ENCODE data around the gene TTC39B.
A peak's percentile ranks its signal among the peaks of the same experiment; 100 is the strongest.
"Not testable (repeated sequence)": the region's sequence is repeated elsewhere in the genome, so short reads cannot be mapped to it uniquely, and the experiment has no call there.

Gene TTC39B

DNA sequence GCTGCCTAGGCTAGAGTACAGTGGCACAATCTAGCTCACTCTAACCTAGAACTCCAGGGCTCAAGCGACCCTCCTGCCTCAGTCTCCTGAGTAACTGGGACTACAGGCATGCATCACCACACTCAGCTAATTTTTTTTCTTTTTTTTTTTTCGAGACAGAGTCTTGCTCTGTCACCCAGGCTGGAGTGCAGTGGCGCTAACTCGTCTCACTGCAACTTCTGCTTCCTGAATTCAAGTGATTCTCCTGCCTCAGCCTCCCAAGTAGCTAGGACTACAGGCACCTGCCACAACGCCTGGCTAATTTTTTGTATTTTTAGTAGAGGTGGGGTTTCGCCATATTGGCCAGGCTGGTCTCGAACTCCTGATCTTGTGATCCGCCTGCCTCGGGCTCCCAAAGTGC lies 12.6 kb upstream of the TTC39B start:
- DNase-seq; H3K27ac Mint-ChIP-seq; ATAC-seq (replicated peaks); H3K4me1 Mint-ChIP-seq (ENCODE audit: low read depth in 2 of 2); H3K4me3 Mint-ChIP-seq; H3K9me3 Mint-ChIP-seq; H3K27me3 Mint-ChIP-seq; H3K36me3 Mint-ChIP-seq (ENCODE audit: insufficient read depth): not testable (repeated sequence)

GRCh38 chr9:15317836-15318235 lies 10.8 kb upstream of the TTC39B start:
- DNase-seq (no peak), ATAC-seq (replicated peaks) (no peak)
- Mint-ChIP-seq H3K4me1 (ENCODE audit: low read depth in 2 of 2) (no peaks in the 10 kb centered on the region), H3K27ac (peak overlapping the region in 1 of 2 donors; percentile 72), H3K27me3 (no peaks in the 10 kb centered on the region), H3K36me3 (ENCODE audit: insufficient read depth) (no peaks in the 10 kb centered on the region), H3K9me3 (no peaks in the 10 kb centered on the region), H3K4me3 (no peak overlapping the region)

- Mint-ChIP-seq H3K27me3 (no peaks in the 10 kb centered on the region), H3K27ac (peak overlapping the region in 1 of 2 donors; percentile 61), H3K4me1 (ENCODE audit: low read depth in 2 of 2) (peaks cover 11 to 21% of the 10 kb centered on the region in 2 donors), H3K36me3 (ENCODE audit: insufficient read depth) (peaks cover 3% of the 10 kb centered on the region), H3K9me3 (no peaks in the 10 kb centered on the region), H3K4me3 (no peak overlapping the region)
- DNase-seq (no peak), ATAC-seq (replicated peaks) (no peak)
Measured at GRCh38 chr9:15311607-15312006, 4.6 kb upstream of the TTC39B start.

- ATAC-seq (replicated peaks), result peak; percentile 40
- Mint-ChIP-seq H3K27ac (peak overlapping the region; percentile 13 to 74), H3K4me1 (ENCODE audit: low read depth in 2 of 2) (peaks cover 21 to 33% of the 10 kb centered on the region in 2 donors), H3K36me3 (ENCODE audit: insufficient read depth) (peaks cover 3% of the 10 kb centered on the region), H3K27me3 (no peaks in the 10 kb centered on the region), H3K4me3 (peak overlapping the region in 1 of 2 donors; percentile 23), H3K9me3 (no peaks in the 10 kb centered on the region)
- no peak for DNase-seq
Measured at GRCh38 chr9:15310107-15310850, 3.3 kb upstream of the TTC39B start.

DNA sequence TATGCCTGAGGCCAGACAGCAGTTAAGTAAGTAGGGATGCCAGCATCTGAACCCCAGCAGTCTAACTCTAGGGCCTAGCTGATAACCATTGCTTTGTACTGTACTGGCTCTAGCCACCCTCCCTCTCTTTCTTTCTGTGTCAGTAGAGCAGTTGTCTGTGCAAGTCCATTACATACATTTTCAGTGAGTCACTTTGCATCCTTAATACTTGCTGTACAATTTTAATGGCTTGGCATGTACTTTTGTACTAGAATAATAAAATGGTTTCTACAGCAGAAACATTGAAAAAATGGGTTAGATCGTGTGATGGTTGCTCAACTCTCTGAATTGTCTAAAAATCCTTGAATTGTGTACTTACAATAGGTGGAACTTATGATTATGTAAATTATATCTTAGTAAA lies 1.5 kb upstream of the TTC39B start:
- no peak for DNase-seq
- Mint-ChIP-seq H3K4me3 (peak overlapping the region; percentile 98 to 99), H3K27me3 (no peaks in the 10 kb centered on the region), H3K36me3 (ENCODE audit: insufficient read depth) (peaks cover 3% of the 10 kb centered on the region), H3K4me1 (ENCODE audit: low read depth in 2 of 2) (peaks cover 27 to 46% of the 10 kb centered on the region in 2 donors), H3K9me3 (no peaks in the 10 kb centered on the region), H3K27ac (peak overlapping the region; percentile 95 to 96)
- no peak for ATAC-seq (replicated peaks)

GRCh38 chr9:15307523-15307841 lies 466 bp upstream of the TTC39B start:
- Mint-ChIP-seq H3K9me3 (no peaks in the 10 kb centered on the region), H3K4me1 (ENCODE audit: low read depth in 2 of 2) (peaks cover 27 to 46% of the 10 kb centered on the region in 2 donors), H3K27me3 (no peaks in the 10 kb centered on the region), H3K27ac (peak overlapping the region; percentile 95 to 96), H3K4me3 (peak overlapping the region; percentile 98 to 99), H3K36me3 (ENCODE audit: insufficient read depth) (peaks cover 3% of the 10 kb centered on the region)
- DNase-seq, result no peak
- peak; percentile 2 for ATAC-seq (replicated peaks)

DNA sequence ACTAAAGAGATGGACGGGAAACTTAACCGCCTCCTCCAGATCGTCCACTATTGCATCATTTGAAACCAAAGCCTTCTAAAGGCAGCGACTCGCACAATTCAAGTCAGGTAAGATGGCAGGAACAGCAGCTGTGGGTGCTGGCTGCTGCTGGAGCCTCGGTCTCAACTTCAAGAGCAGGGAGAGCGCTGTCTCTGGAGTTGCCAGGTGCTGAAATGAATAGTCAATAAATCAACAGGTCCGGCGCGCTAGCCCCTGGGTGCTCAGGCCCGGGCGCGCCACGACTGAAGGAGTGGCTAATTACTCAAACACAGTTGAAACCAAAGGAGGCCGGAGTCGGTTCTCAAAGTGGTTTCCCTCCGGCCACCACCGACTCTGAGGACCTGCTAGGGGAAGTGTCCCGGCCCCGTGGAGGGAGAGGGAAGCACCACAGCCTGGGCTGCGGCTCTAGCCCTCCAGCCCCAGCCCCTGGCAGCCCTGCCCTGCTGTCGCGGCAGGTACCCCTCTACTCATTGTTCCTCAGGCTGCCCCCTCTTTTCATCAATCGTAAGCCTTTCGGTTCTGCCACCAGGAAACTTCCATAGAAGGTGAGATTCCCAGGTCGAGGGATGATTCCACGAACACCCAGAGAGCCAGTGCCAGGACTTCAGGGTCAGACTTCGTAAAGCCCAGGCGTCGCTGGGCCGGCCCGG lies 804 bp downstream of the TTC39B start:
- ATAC-seq (replicated peaks) (peak; percentile 51), DNase-seq (peak; percentile 21 to 36 (median 29))
- peaks cover 27 to 42% of the 10 kb centered on the region in 2 donors for H3K4me1 Mint-ChIP-seq (ENCODE audit: low read depth in 2 of 2)
- H3K27ac Mint-ChIP-seq, result peak overlapping the region; percentile 95 to 96
- peak overlapping the region; percentile 98 to 99 for H3K4me3 Mint-ChIP-seq
- H3K27me3 Mint-ChIP-seq, result no peaks in the 10 kb centered on the region
- H3K9me3 Mint-ChIP-seq, result no peaks in the 10 kb centered on the region
- peaks cover 3% of the 10 kb centered on the region for H3K36me3 Mint-ChIP-seq (ENCODE audit: insufficient read depth)

- Mint-ChIP-seq H3K4me1 (ENCODE audit: low read depth in 2 of 2) (peaks cover 28 to 43% of the 10 kb centered on the region in 2 donors), H3K4me3 (peak overlapping the region; percentile 98 to 99), H3K27ac (peak overlapping the region; percentile 95 to 96), H3K27me3 (no peaks in the 10 kb centered on the region), H3K9me3 (no peaks in the 10 kb centered on the region), H3K36me3 (ENCODE audit: insufficient read depth) (peaks cover 3% of the 10 kb centered on the region)
- ATAC-seq (replicated peaks) (no peak), DNase-seq (no peak)
Measured at GRCh38 chr9:15305470-15305869, 1.5 kb downstream of the TTC39B start.

DNA sequence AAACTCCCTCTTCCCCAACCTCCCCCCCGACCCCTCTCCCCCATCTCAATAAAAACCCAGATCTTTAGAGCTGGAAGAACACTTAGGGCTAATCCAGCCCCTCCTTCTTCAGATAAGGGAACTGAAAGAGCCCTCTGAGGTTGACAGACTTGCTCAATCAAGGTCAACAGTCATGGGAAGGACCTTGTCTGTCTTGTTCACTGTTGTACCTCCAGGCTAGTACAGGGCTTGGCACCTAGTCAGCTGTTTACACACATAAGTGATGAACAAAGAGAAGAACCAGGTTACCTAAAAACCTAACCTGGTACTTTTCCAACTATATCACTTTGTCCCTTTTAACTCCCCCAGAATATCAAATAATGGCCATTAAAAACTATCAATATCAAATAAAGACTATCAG lies 2.4 kb downstream of the TTC39B start:
- DNase-seq (no peak), ATAC-seq (replicated peaks) (no peak)
- H3K9me3 Mint-ChIP-seq, result no peaks in the 10 kb centered on the region
- peak overlapping the region in 1 of 2 donors; percentile 98 for H3K4me3 Mint-ChIP-seq
- H3K27ac Mint-ChIP-seq, result peak overlapping the region in 1 of 2 donors; percentile 96
- peaks cover 33 to 47% of the 10 kb centered on the region in 2 donors for H3K4me1 Mint-ChIP-seq (ENCODE audit: low read depth in 2 of 2)
- H3K27me3 Mint-ChIP-seq, result no peaks in the 10 kb centered on the region
- H3K36me3 Mint-ChIP-seq (ENCODE audit: insufficient read depth), result peaks cover 3% of the 10 kb centered on the region

DNA sequence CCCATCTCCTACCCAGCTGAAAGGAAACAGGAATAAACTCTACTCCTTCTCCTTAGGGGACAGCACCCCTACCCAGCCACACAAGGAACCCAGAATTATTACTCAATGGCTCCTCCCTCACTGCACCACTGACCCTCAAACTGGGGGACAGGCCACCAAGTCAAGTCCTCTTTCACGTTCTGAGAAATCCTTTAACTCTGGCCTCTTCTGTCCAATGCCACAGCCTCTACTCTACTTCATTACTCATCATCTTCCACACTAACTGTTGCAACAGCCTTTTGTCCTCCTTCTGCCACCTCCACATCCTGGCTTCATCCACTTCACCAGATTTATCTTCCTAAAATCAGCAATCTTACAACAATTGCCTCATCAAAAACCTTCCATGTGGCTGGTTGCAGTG lies 6.8 kb downstream of the TTC39B start:
- Mint-ChIP-seq H3K27ac (peak overlapping the region; percentile 92 to 97), H3K9me3 (no peaks in the 10 kb centered on the region), H3K36me3 (ENCODE audit: insufficient read depth) (peaks cover 16% of the 10 kb centered on the region), H3K27me3 (no peaks in the 10 kb centered on the region), H3K4me3 (peak overlapping the region; percentile 73 to 83), H3K4me1 (ENCODE audit: low read depth in 2 of 2) (peaks cover 60 to 63% of the 10 kb centered on the region in 2 donors)
- no peak for DNase-seq
- ATAC-seq (replicated peaks), result no peak

DNA sequence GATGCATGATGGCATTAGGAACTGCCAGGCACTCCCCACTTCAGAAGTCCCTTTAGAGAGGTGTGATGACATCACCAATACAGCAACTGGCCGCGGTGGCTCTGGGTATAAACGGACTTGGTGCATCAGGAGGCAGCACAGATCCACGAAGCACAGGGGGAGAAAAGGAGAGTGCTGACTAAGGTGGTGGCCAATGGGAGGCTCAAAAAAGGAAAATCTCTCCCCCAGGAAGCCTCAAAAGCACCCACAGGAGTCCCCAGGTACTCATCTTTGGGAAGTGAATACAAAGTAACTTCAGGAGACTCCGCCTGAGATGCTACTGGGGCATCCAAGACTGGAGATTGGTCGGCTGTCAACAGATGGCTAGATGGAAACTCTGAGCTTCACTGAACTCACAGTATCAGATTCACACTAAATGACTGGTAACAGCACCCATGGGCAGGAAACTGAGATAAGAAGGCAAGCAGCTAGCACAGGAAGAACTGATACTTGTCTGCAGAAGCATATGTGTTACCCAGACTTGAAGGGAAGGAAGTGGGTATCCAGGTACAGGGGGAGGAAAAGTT lies 7.6 kb downstream of the TTC39B start:
- Mint-ChIP-seq H3K9me3 (no peaks in the 10 kb centered on the region), H3K36me3 (ENCODE audit: insufficient read depth) (peaks cover 16% of the 10 kb centered on the region), H3K4me3 (peak overlapping the region; percentile 73 to 83), H3K27ac (peak overlapping the region; percentile 92 to 97), H3K27me3 (no peaks in the 10 kb centered on the region), H3K4me1 (ENCODE audit: low read depth in 2 of 2) (peaks cover 59% of the 10 kb centered on the region in 2 donors)
- peak; percentile 86 for ATAC-seq (replicated peaks)
- DNase-seq, result peak; percentile 43 to 63 (median 46)

GRCh38 chr9:15298362-15298761 lies 8.7 kb downstream of the TTC39B start:
- ATAC-seq (replicated peaks) (no peak), DNase-seq (no peak)
- H3K27ac Mint-ChIP-seq, result peak overlapping the region; percentile 92 to 97
- peak overlapping the region; percentile 73 to 83 for H3K4me3 Mint-ChIP-seq
- peaks cover 58 to 65% of the 10 kb centered on the region in 2 donors for H3K4me1 Mint-ChIP-seq (ENCODE audit: low read depth in 2 of 2)
- no peaks in the 10 kb centered on the region for H3K9me3 Mint-ChIP-seq
- no peaks in the 10 kb centered on the region for H3K27me3 Mint-ChIP-seq
- peaks cover 16% of the 10 kb centered on the region for H3K36me3 Mint-ChIP-seq (ENCODE audit: insufficient read depth)

GRCh38 chr9:15295761-15296405 lies 11.1 kb downstream of the TTC39B start:
- Mint-ChIP-seq H3K36me3 (ENCODE audit: insufficient read depth) (peaks cover 16% of the 10 kb centered on the region), H3K4me3 (peak overlapping the region; percentile 73 to 79), H3K27ac (peak overlapping the region; percentile 92 to 97), H3K9me3 (no peaks in the 10 kb centered on the region), H3K27me3 (no peaks in the 10 kb centered on the region), H3K4me1 (ENCODE audit: low read depth in 2 of 2) (peaks cover 58 to 66% of the 10 kb centered on the region in 2 donors)
- DNase-seq, result no peak
- peak; percentile 43 for ATAC-seq (replicated peaks)

Measured in effector memory CD8-positive, alpha-beta T cell (primary cell).